Suppressor macrophage (primary cell): ENCODE measurements around the gene RAB21.
A peak's percentile ranks its signal among the peaks of the same experiment; 100 is the strongest.

Experiments used
- DNase-seq, 4 experiments: peaks; one replicate each; pipeline ENCODE4 v3.0.0-alpha.2; 2020 to 2022
- total RNA-seq, 17 experiments: gene quantifications; one replicate each; lab custom pipeline; 2026; ENCODE audit warnings: mixed read lengths in 6 of 17, inconsistent platforms in 3 of 17; lab: John Stamatoyannopoulos, UW

Gene RAB21, protein sequence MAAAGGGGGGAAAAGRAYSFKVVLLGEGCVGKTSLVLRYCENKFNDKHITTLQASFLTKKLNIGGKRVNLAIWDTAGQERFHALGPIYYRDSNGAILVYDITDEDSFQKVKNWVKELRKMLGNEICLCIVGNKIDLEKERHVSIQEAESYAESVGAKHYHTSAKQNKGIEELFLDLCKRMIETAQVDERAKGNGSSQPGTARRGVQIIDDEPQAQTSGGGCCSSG
- total RNA-seq: 82.6 to 198 (median 149) reads per million in 17 experiments

DNA sequence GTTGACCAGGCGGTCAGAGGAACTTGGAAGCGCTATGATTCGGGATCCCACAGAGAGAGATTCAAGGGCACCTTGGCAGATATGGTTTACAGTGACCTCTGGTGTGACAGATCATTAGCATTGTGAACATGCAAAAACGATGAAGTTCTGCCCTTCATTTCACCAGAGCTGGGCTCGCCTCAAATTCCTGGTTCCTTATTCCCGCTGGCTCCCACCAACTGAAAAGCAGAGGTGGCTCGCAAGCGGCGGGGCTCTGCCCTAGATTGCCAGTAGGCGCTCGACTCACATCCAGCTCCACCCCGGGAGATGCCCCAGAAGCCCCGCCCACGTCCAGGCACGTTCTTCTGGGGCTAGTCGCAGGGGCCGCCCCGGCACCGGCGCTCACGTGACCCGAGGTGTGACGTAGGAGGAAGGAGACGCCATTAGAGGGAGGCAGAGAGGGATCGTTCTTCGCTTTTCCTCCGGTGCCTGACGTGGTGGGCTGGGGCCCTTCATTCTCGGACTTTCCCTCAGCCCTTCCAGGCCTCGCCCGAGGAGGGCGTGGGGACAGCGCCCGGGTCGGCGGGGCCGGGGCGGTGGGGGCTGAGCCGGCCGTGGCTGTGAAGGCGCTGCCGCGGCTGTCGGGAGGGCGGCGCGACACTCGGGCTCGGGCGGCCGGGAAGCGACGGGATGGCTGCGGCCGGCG lies at the start of gene RAB21:
Gene RAB21, plus strand, starts transcription at position 403 of the 685 bp plus-strand sequence. Its CDS starts 267 bp downstream, at position 670.
- DNase-seq: peak; percentile 99 to 100 (median 100)

DNA sequence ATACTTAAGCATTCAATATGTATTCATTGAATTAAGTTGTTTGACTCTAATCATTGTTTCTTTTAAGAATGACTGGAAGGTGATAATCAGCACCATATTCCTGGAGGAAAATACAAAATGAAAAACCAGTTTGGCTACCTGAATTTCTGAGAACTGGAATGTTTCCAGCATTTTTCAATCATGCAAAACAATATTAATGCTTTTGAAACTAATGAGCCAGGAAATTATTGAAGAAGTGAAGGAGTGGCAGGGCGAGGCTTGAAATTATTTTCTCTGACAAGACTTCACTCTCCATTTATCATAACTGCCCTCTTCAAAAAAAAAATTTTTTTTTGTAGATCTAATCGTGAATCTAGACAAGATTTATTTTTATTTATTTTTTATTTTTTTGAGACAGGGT lies 49.7 kb upstream of the RAB21 start:
- DNase-seq: no peak

DNA sequence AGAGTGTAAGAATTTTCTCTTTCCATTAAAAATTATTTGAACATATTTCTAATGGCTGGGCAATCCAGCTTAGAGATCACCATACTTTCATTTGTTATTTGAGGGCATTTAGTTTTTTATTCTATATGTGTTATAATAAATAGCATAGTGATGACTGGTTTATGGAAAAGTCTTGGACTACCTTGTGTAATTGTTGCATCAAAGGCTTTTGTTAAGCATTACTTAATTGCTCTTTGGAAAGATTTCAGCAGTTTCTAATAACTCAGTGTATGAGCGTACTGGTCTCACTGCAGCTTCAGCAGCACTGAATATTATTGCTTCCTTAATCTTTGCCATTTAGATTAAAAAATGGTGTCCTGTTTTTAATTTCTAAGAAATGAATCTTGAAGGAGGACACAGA lies 46.0 kb upstream of the RAB21 start:
- no peak for DNase-seq

DNA sequence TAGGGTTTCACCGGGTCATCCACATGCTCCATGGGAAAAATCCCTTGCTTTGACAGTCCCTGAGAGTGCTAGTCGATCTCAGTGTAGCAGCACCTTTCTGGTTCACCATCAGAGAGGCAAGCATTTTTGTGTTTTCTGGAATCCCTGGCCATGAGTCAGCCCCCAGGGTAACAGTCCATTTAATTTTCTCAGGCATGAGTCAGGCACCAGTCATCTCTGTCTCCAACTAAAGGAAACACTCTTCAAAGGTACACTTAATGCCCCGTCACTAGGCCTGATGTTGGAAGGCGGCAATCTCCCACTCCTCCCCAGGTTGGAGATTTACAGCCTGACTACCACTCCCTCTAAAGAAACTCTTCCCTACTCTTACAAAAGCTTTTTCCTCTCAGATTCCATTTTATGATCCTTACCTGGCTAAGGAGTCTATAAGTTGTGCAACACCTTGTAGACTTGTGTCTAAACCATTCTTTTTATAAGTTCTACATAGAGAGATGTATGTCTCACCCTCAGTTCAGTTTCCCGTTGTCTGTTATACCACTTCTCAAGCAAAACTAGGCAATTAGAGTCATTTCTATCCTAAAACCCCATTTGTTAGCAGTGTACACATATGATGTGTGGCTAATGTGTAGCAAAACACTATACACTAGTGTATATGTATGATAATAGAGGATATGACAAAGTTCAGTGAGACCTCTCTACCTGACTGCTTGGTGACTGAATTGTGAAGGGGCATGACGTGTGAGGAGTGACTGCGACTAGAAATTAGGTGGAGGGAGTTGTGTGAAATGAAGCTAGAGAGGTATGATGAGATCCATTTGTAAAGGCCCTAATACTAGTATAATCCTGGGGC lies 44.2 kb upstream of the RAB21 start:
- DNase-seq: no peak

DNA sequence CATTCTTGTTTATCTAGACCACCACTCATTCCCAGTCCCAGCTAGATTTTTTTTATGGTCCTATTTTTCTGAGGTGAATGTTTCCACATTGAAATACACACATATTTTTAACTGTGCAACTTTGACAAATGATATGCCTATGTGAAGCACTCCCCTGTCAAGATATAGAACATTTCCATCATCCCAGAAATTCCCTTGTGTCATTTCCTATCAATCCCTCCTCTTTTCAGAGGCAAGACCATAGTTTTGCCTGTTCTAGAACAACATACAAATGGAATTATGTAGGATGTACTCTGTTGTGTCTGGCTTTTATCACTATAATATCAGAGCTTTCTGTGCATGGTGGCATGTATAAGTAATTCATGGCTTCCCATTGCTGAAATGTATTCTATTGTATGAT lies 36.1 kb upstream of the RAB21 start:
- DNase-seq: no peak

DNA sequence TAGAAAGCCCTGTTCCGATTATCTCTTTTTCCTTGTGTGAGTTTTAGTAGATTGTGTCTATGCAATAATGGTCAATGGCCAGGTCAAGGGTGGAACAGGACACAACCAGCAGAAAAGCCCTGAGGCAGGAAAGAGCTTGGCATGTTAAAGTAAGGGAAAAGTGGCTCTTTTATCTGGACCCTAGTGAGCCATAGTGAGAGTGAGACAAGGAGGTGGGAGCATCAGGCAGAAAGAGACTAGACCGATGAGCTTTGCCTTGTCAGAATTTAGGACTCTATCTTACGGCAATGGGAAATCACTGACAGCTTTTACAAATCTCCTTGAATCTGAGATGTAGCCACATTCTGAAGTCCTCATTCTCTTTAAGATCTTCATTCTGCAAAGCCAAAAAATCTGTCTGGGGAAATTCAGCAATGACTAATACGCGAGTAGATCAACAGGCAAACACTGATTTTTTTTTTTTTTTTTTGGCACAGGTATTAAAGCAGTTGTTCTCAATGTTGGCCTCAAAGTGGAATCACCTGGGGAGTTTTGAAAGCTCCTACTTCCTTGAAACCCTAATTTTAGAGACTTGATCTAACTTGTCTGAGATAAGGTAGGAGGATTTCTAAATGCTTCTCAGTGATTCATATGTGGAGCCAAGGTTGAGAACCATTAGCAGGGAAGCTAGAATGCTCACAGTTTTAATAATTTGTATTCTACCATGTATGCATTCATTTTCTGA lies 34.9 kb upstream of the RAB21 start:
- no peak for DNase-seq

DNA sequence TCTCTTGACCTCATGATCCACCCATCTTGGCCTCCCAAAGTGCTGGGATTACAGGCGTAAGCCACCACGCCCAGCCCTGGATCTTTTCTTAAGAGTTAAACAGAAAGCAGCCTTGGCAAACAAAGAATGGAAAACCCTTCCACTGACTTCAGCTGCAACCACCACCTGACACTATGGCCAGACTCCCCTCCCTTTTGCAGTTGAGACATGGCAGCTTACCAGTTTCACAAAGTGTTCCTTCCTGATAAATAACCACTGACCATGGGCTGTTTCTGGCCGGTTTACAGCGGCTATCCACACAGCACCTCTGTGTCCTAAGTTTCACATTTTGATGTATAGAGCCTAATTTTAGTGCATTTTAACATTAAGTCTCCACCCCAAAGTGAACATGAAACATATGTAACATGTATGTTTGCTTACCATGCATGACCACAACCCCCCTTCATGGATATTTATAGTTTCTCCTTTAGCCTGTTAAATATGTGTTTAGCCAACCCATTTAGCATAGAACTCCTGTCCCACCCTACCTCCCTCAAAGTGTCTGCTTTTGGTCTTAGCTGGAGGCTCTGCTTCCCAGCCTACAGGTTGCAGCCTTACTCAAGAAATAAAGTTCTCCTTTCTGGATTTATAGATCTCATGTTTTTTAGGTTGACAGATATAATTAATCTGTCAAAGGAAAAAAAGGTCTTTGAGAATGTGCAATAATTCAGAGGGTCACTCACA lies 32.7 kb upstream of the RAB21 start:
- DNase-seq: no peak

DNA sequence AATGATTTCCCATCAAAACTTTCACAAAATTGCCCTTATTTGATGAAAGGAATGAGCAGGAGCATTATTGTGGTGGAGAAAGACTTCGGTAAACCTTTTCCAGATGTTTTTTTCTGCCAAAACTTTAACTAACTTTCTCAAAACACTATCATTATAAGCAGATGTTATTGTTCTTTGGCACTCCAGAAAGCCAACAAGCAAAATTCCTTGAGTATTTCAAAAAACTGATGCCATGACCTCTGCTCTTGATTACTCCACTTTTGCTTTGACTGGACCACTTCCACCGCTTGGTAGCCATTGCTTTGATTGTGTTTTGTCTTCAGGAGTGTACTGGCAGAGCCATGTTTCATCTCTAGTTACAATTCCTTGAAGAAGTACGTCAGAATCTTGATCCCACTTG lies 29.7 kb upstream of the RAB21 start:
- no peak for DNase-seq

DNA sequence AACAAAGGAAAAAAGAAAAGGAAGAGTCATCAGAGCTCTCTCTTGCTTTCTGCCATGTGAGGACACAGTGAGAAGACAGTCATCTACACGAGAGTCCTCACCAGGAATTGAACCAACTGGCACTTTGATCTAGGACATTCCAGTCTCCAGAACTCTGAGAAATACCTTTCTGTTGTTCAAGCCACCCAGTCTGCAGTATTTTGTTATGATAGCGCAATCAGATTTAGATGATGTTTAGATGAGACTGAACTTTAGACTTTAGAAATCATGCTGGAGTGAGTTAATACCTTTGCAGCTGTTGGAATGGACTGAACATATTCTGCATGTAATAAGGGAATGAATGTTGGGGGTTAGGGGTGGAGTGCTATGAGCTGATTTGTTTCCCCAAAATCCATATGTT lies 28.1 kb upstream of the RAB21 start:
- no peak for DNase-seq

DNA sequence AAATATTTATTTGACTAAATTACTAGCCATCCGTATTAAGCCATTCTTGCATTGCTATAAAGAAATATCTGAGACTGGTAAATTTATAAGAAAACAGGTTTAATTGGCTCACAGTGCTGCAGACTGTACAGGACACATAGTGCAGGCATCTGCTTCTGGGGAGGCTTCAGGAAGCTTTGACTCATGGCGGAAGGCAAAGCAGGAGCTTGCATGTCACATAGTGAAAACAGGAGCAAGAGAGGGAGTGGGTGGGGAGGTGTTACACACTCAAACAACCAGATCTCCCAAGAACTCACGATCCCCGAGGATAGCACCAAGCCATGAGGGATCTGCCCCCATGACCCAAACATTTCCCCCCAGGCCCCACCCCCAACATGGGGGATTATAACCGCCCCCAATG lies 26.7 kb upstream of the RAB21 start:
- DNase-seq: no peak

DNA sequence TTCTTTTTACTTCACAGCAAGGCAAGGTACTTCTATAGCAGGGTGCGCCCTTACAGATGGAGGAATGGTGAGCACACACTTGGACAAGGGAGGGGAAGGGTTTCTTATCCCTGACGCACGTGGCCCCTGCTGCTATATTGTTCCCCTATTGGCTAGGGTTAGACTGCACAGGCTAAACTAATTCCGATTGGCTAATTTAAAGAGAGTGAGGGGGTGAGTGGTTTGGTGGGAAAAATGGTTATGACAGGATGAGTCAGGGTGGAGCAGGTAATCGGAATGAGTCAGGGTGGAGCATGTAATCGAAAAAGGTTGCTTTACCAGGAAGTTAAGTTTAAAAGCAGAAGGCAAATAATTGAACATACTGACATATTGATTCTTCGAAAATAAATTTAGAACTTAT lies 23.7 kb upstream of the RAB21 start:
- DNase-seq: no peak

DNA sequence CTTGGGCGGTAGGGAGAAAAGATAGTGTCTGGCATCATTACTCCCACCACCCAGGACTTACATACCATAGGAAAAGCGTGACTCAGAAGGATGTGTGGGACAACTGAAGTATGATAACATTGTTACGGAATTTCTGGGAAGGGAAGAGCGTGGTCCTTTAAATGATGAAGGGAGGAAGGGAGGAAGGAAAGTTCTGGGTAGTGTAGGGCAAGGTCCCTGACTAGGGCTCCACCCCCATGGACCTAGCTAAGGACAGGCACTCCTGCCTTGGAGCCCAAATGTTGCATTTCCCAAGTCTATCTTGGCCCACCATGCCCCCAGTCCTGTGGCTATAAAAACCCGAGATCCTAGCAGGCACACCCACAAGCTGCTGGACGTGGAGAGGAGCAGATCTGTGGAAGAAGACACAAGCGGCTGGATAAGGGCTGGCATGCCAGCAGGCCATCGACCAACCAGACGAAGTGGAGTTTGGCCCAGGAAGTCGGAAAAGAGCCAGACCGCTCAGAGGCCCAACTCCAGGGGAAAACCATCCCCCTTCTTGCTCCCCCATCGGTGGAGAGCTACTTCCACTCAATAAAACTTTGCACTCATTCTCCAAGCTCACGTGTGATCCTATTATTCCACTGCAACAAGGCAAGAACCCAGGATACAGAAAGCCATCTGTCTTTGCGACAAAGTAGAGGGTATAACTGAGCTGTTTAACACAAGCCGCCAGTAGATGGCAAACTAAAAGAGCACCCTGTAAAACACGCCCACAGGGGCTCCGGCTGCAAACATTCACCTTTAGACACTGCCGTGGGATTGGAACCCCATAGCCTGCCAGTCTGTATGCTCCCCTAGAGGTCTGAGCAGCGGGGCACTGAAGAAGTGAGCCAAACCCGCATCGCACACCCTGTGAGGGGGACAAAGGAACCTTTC lies 23.0 kb upstream of the RAB21 start:
- DNase-seq: no peak

DNA sequence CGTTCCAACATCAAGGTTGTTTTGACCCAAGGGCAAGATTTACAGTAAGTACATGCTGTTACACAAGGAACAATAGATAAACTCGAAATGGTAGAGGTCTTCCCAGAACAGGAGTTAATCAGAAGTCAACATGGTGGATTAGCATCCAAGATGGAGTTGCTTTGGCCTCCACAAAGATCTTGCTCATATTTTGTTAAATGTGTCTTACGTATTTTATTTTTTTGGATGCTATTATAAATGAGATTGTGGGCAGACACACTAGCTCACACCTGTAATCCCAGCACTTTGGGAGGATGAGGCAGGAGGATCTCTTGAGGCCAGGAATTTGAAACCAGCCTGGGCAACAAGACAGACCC lies 22.3 kb upstream of the RAB21 start:
- DNase-seq: no peak

DNA sequence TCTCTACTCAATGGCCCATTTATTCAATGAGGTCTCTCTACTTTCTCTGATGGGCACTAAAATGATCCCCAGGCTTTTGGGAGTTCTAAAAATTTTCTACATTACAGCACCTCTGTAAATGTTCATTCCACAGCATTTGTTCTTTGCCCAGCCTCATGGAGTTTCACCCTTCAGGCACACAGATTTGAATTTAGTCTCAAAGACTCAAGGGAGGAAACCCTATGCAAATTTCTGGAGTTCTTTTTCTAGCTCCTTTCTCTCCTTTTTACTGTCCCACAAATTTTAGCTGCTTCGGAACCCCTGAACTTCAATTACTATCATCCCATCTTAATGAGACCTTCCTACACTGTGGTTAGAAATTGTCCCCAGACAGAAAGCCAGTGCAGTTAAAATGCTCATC lies 17.5 kb upstream of the RAB21 start:
- no peak for DNase-seq

DNA sequence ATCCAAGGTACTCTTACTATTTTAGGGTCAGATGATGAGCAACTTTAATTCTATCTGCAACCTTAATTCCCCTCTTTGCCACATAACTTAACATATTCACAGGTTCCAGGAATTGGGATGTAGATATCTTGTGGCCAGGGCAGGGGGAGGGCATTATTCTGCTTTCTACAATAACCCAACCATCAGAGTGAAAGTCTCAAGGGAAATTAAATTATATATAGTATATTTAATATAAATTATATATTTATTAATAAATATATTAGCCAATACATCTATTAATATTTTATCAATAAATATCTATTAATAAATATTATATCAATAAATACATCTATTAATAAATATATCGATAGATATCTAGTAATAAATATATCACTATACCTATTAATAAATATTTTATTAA lies 11.7 kb upstream of the RAB21 start:
- DNase-seq: no peak

DNA sequence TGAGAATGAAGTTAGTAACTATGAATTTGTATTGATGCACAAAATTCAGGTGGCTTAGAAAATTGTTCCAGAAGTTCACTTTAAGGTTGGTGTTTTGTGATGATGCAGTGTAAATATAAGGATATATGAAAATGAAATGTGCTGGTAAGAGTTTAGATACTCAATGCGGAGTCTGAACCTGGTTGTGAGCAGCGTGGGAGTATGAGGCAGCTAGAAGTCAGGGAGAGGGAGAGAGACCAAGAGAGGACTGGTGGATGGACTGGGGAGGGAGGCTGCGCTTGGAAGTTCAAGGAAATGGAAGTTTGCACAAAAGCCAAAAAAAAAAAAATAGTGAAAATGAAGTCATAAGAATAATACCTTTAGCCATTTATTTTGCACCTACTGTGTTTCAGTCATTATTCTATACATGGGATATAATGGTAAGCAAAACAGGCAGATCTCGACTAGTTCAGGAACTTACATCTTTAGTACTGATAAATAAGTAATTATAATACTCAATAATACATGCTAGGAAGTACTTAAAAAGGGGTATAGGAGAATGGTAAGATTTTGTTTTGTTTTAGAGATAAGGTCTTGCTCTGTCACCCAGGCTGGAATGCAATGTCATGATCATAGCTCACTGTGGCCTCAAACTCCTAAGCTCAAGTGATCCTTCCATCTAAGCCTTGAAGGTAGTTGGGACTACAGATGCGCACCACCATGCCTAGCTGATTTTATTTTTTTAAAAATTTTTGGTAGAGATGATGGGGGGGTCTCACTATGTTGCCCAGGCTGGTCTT lies 10.0 kb upstream of the RAB21 start:
- DNase-seq: no peak

DNA sequence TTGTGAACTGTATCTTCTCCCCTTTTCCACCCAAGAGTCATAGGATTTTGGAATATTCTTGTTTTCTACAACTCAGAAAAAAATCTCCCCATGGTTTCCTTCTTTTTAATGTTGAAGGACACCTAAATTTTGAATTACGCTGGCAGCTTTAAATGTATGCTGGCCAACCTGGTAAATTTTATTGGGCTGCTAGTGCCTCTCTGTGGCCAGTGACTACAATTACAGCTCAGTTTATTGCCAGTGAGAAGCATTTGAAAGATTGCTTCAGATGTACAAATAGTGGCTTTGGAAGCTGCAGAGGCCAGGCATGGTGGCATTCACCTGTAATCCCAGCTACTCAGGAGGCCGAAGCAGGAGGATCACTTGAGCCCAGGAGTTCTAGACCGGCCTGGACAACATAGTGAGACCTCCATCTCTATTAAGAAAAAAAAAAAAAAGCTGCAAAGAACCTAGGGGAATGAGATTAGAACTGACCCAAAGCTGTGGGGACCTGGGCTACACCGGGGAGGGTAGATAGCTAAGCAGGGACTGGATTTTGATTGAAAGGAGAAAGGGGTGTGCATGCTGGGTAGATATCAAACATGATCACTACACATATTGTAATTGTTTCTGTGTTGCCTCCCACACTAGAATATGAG lies 7.6 kb upstream of the RAB21 start:
- DNase-seq: peak; percentile 62 to 77 (median 69)

DNA sequence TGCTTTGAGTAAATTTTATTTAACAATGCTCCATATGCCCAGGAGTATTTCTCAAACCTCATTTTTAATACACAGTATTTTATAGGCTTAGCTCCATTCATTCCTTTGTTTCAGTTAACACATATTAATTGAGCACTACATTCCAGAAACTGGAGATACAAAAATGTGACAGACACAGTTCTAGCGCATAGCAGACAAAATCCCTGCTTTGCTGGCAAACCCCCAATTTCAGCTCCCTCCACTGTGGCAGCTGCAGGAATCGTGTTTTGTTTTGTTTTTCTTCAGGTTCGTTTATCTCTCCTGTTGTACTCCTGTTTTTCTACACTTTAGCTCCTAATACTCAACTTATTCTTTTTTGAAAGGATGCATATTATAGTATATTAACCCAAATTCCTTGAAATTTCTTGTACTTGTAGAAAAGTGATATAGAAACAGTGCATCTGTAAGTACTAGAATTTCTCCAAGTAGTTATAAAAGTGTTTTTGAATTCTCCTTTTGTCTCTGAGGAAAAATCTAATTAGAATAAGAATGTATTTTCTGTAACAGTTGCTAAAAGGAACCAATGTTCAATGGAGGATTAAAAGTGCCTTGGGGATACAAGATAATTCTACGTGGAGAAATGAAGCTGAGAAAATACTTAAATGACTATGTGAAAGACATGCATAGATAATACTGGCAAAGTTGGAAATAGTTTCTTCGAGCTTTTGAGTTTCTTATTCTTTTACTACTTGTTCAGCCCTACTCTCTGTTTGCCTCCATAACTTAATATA lies 6.4 kb upstream of the RAB21 start:
- DNase-seq: no peak

DNA sequence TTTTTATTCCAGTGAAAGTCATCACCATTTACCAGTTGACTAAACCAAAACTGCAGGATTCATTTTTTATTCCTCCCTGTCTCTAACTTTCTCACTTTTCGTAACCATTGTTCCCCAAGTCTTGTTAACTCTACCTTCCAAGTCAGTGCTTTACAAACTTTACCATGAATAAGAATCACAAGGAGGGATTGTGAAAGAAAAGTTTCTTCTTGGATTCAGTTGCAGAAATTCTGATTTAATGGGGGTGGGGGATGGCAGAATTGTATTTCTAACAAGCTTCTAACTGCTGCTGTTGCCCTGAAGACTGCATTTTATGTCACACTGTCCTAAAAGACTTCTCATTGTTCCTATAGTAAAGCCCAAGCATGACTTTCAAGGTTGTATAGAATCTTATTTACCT lies 5.0 kb upstream of the RAB21 start:
- peak; percentile 9 to 60 (median 40) for DNase-seq
